ENCODE data around the gene MED7.

- TF ChIP-seq, protein P1, sequence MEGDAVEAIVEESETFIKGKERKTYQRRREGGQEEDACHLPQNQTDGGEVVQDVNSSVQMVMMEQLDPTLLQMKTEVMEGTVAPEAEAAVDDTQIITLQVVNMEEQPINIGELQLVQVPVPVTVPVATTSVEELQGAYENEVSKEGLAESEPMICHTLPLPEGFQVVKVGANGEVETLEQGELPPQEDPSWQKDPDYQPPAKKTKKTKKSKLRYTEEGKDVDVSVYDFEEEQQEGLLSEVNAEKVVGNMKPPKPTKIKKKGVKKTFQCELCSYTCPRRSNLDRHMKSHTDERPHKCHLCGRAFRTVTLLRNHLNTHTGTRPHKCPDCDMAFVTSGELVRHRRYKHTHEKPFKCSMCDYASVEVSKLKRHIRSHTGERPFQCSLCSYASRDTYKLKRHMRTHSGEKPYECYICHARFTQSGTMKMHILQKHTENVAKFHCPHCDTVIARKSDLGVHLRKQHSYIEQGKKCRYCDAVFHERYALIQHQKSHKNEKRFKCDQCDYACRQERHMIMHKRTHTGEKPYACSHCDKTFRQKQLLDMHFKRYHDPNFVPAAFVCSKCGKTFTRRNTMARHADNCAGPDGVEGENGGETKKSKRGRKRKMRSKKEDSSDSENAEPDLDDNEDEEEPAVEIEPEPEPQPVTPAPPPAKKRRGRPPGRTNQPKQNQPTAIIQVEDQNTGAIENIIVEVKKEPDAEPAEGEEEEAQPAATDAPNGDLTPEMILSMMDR (IDR thresholded peaks at IDR 0.05): no peak
- TF ChIP-seq POLR2A (IDR thresholded peaks at IDR 0.05): no peak
Observed at GRCh38 chr5:157165668-157166067, 23.0 kb upstream of the MED7 start.

Data from adrenal gland (tissue), 5 donors.